Fibroblast of lung (primary cell): ENCODE data around the gene APBA2.

Experiments used
- EZH2 ChIP-seq: IDR thresholded peaks from 2 replicates; pipeline ENCODE4 v1.5.1; 2012; ENCODE audit warnings: low read length, control low read depth, mild to moderate bottlenecking; ENCODE audit errors: missing control alignments
- TF ChIP-seq, protein P1 (sequence below), 2 donors: IDR thresholded peaks in 1 of 2; conservative IDR thresholded peaks in 1 of 2; 1 replicate in 1 of 2; 2 replicates in 1 of 2; pipeline ENCODE4 v1.5.1; 2011 to 2012; ENCODE audit warnings: low read length in 2 of 2, control low read depth in 1 of 2, inconsistent platforms in 1 of 2, low read depth in 1 of 2, mild to moderate bottlenecking in 1 of 2

DNA sequence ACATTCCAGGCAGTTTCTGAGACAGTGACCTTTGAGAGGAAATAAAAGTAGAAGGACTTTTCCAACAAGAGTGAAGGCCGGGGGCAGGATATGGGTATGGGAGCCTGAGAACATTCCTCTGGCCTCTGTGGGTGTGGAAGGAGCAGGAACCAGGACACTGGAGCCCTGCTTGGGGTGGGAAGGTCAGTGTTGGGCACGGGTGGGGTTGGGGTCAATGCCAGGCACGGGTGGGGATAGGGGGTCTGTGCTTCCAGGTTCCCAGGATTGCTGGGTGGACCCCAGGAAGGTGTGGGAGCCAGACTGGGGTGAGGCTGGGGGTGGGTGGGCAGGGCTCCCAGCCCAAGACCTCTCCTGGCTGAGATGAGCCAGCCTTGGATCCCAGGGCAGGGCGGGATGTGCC, 220.3 kb downstream of the APBA2 start:
- TF ChIP-seq, protein P1, sequence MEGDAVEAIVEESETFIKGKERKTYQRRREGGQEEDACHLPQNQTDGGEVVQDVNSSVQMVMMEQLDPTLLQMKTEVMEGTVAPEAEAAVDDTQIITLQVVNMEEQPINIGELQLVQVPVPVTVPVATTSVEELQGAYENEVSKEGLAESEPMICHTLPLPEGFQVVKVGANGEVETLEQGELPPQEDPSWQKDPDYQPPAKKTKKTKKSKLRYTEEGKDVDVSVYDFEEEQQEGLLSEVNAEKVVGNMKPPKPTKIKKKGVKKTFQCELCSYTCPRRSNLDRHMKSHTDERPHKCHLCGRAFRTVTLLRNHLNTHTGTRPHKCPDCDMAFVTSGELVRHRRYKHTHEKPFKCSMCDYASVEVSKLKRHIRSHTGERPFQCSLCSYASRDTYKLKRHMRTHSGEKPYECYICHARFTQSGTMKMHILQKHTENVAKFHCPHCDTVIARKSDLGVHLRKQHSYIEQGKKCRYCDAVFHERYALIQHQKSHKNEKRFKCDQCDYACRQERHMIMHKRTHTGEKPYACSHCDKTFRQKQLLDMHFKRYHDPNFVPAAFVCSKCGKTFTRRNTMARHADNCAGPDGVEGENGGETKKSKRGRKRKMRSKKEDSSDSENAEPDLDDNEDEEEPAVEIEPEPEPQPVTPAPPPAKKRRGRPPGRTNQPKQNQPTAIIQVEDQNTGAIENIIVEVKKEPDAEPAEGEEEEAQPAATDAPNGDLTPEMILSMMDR (conservative IDR thresholded peaks at IDR 0.05 in 1 of 2, IDR thresholded peaks at IDR 0.05 in 1 of 2; ENCODE audit: low read depth in 1 of 2, low read length in 2 of 2) = no peak
- TF ChIP-seq EZH2 = no peak
